HCT116 (cell line): ENCODE results near the gene RAET1G. TPM values are rescaled to one million over a fixed set of nuclear protein-coding genes. Genes with fewer than 3 reads are reported as not detected.

ENCODE experiments used
- ATAC-seq: fragments of 200-7000 bp; cut with Tn5 transposase; 2 replicates; pipeline ENCODE4 v1.9.1; 2020; ENCODE audit warnings: mild to moderate bottlenecking, moderate library complexity
- BruUV-seq: library from RNA; stranded (reverse); fragments of 400-500 nt; replicated peaks from 2 replicates; lab custom pipeline; 2021; lab: Mats Ljungman, UMichigan
- CTCF ChIA-PET: fragments of 300-600 bp; sonication (Branson Sonifier 250); formaldehyde crosslinking; loops from one replicate; lab custom pipeline; 2021; ENCODE audit warnings: antibody characterized with exemption; lab: Charles Lee
- POLR2A ChIA-PET: fragments of 300-600, 350-600 bp; sonication (Branson Sonifier 250); formaldehyde crosslinking; loops from one replicate; lab custom pipeline; 2021; ENCODE audit warnings: antibody characterized with exemption; lab: Charles Lee
- RAD21 ChIA-PET, 2 experiments: fragments of 300-600 bp; sonication (Branson Sonifier 250); formaldehyde crosslinking; loops; one replicate each; lab custom pipeline; 2023; ENCODE audit warnings: low total read pairs in 2 of 2; ENCODE audit not compliant: uncharacterized antibody in 2 of 2, unreplicated experiment in 2 of 2, low non-redundant PET in 1 of 2; lab: Charles Lee
- DNase-seq: peaks from one replicate; pipeline ENCODE4 v3.0.0-alpha.2; 2010; ENCODE audit warnings: low read depth, low spot score
- H2AFZ ChIP-seq: fragments of 200-600 bp; shearing (Covaris generic), sonication (generic); 2 replicates; pipeline ENCODE4 v1.6.1; 2017; ENCODE audit warnings: low read depth, mixed run types, mixed read lengths, antibody characterized with exemption, low read length; ENCODE audit not compliant: poor library complexity, severe bottlenecking
- H3K27ac ChIP-seq: 2 replicates; pipeline ENCODE4 v1.5.1; 2012; ENCODE audit warnings: low read depth, low read length
- H3K27me3 ChIP-seq: fragments of 200-600 bp; sonication (generic); 2 replicates; pipeline ENCODE4 v1.6.1; 2016; ENCODE audit warnings: mixed run types, low read length, mixed read lengths; ENCODE audit not compliant: insufficient read depth
- H3K36me3 ChIP-seq, 2 experiments: fragments of 200-500 bp in 1 of 2; fragments of 200-600 bp in 1 of 2; sonication (Bioruptor generic) in 1 of 2; sonication (generic) in 1 of 2; 2 replicates each; pipeline versions ENCODE4 v1.5.1 to v1.6.1; 2014 to 2016; ENCODE audit warnings: low read length in 2 of 2, inconsistent platforms in 1 of 2, mixed read lengths in 1 of 2, mixed run types in 1 of 2; ENCODE audit not compliant: insufficient read depth in 2 of 2, control insufficient read depth in 1 of 2
- H3K4me1 ChIP-seq, 2 experiments: fragments of 200-600 bp in 1 of 2; sonication (generic) in 1 of 2; 2 replicates each; pipeline versions ENCODE4 v1.5.1 to v1.6.1; 2012 to 2017; ENCODE audit warnings: low read length in 2 of 2, inconsistent platforms in 1 of 2, mild to moderate bottlenecking in 1 of 2, mixed read lengths in 1 of 2, mixed run types in 1 of 2, moderate library complexity in 1 of 2; ENCODE audit not compliant: insufficient read depth in 2 of 2, control insufficient read depth in 1 of 2
- H3K4me2 ChIP-seq: fragments of 200-600 bp; sonication (generic); 2 replicates; pipeline ENCODE4 v1.6.1; 2017; ENCODE audit warnings: mixed run types, low read length, mixed read lengths
- H3K4me3 ChIP-seq, 2 experiments: fragments of 200-600 bp in 1 of 2; sonication (generic) in 1 of 2; replicated peaks in 1 of 2; 2 replicates each; pipeline ENCODE4 v1.5.1; 2011 to 2016; ENCODE audit warnings: low read length in 2 of 2, control low read depth in 1 of 2, low read depth in 1 of 2, mild to moderate bottlenecking in 1 of 2, mixed read lengths in 1 of 2, mixed run types in 1 of 2
- H3K79me2 ChIP-seq: fragments of 200-600 bp; sonication (generic); 2 replicates; pipeline ENCODE4 v1.6.1; 2017; ENCODE audit warnings: mild to moderate bottlenecking, mixed run types, low read length, moderate library complexity, mixed read lengths; ENCODE audit not compliant: insufficient read depth
- H3K9ac ChIP-seq: fragments of 200-600 bp; sonication (generic); 2 replicates; pipeline ENCODE4 v1.6.1; 2016; ENCODE audit warnings: low read length, mixed read lengths
- H3K9me2 ChIP-seq: fragments of 200-600 bp; sonication (generic), shearing (Covaris generic); 2 replicates; pipeline ENCODE4 v1.6.1; 2017; ENCODE audit warnings: mixed run types, mild to moderate bottlenecking, moderate library complexity; ENCODE audit not compliant: insufficient read depth
- H3K9me3 ChIP-seq, 2 experiments: fragments of 200-500 bp in 1 of 2; fragments of 200-600 bp in 1 of 2; sonication (Bioruptor generic) in 1 of 2; sonication (generic) in 1 of 2; 2 replicates each; pipeline ENCODE4 v1.6.1; 2014 to 2017; ENCODE audit warnings: low read length in 2 of 2, mixed read lengths in 2 of 2, inconsistent platforms in 1 of 2, low read depth in 1 of 2, mild to moderate bottlenecking in 1 of 2, mixed run types in 1 of 2, moderate library complexity in 1 of 2; ENCODE audit not compliant: control insufficient read depth in 1 of 2, insufficient read depth in 1 of 2
- H4K20me1 ChIP-seq: fragments of 200-600 bp; sonication (generic), shearing (Covaris generic); 2 replicates; pipeline ENCODE4 v1.6.1; 2017; ENCODE audit warnings: mixed run types, mild to moderate bottlenecking, moderate library complexity; ENCODE audit not compliant: insufficient read depth
- CEBPB ChIP-seq: IDR thresholded peaks from 2 replicates; pipeline ENCODE4 v1.6.1; 2012; ENCODE audit warnings: low read depth
- EGR1 ChIP-seq: IDR thresholded peaks from 2 replicates; pipeline ENCODE4 v1.6.1; 2012; ENCODE audit warnings: low read depth
- ELF1 ChIP-seq: IDR thresholded peaks from 2 replicates; pipeline ENCODE4 v1.6.1; 2012; ENCODE audit warnings: low read depth, borderline replicate concordance
- EZH2 ChIP-seq: fragments of 200-600 bp; sonication (generic); IDR thresholded peaks from 2 replicates; pipeline ENCODE4 v1.6.1; 2017; ENCODE audit warnings: antibody characterized with exemption, mixed run types
- EZH2phosphoT487 ChIP-seq: fragments of 200-600 bp; IDR thresholded peaks from 2 replicates; pipeline ENCODE4 v1.6.1; 2018; ENCODE audit warnings: antibody characterized with exemption, borderline replicate concordance
- FOSL1 ChIP-seq: IDR thresholded peaks from 2 replicates; pipeline ENCODE4 v1.6.1; 2012; ENCODE audit warnings: low read depth
- MAX ChIP-seq: IDR thresholded peaks from 2 replicates; pipeline ENCODE4 v1.6.1; 2012
- POLR2A ChIP-seq: IDR thresholded peaks from 2 replicates; pipeline ENCODE4 v1.7.0; 2011; ENCODE audit warnings: borderline replicate concordance; ENCODE audit not compliant: insufficient read depth, insufficient read length; ENCODE audit errors: extremely low read depth
- RAD21 ChIP-seq: IDR thresholded peaks from 2 replicates; pipeline ENCODE4 v1.6.1; 2012; ENCODE audit warnings: low read depth, mild to moderate bottlenecking
- SIN3A ChIP-seq: IDR thresholded peaks from 2 replicates; pipeline ENCODE4 v1.6.1; 2012; ENCODE audit warnings: low read depth
- SP1 ChIP-seq: IDR thresholded peaks from 2 replicates; pipeline ENCODE4 v1.6.1; 2012; ENCODE audit warnings: low read depth
- SRF ChIP-seq: IDR thresholded peaks from 2 replicates; pipeline ENCODE4 v1.6.1; 2012; ENCODE audit warnings: low read depth
- TCF7L2 ChIP-seq: IDR thresholded peaks from 2 replicates; pipeline ENCODE4 v1.7.0; 2011; ENCODE audit warnings: borderline replicate concordance, inconsistent platforms; ENCODE audit not compliant: insufficient read depth, insufficient read length; ENCODE audit errors: extremely low read depth
- YY1 ChIP-seq: IDR thresholded peaks from 2 replicates; pipeline ENCODE4 v1.6.1; 2011; ENCODE audit warnings: low read length, low read depth, moderate library complexity, mild to moderate bottlenecking; ENCODE audit not compliant: insufficient replicate concordance; ENCODE audit errors: extremely low read depth
- ZFX ChIP-seq: fragments of 450-650 bp; IDR thresholded peaks from 2 replicates; pipeline ENCODE4 v1.6.1; 2017
- ZNF274 ChIP-seq: fragments of 200-500 bp; sonication (Bioruptor generic); IDR thresholded peaks from 2 replicates; pipeline ENCODE4 v1.6.1; 2014; ENCODE audit warnings: mild to moderate bottlenecking, low read depth, low read length, inconsistent platforms
- intact Hi-C: fragments of 100-400 bp; cut with micrococcal nuclease; formaldehyde crosslinking; loops from 2 replicates; pipeline ENCODE4 v1.10.0; 2022
- total RNA-seq: library from RNA; stranded (reverse); gene quantifications from one replicate; pipeline ENCODE4 v1.2.1, GENCODE V29; 2021; ENCODE audit not compliant: unreplicated experiment
- TF ChIP-seq, protein P1 (sequence below): IDR thresholded peaks from 2 replicates; pipeline ENCODE4 v1.6.1; 2011; ENCODE audit warnings: mild to moderate bottlenecking, low read length, moderate library complexity; ENCODE audit not compliant: insufficient replicate concordance; ENCODE audit errors: extremely low read depth
- TF ChIP-seq, protein P2 (sequence below): IDR thresholded peaks from 2 replicates; pipeline ENCODE4 v1.6.1; 2012
- TF ChIP-seq, protein P3 (sequence below): IDR thresholded peaks from 2 replicates; pipeline ENCODE4 v1.6.1; 2012; ENCODE audit warnings: low read depth

Gene RAET1G
- total RNA-seq, 1 experiment from 2014 or later = 0.37 TPM

DNA sequence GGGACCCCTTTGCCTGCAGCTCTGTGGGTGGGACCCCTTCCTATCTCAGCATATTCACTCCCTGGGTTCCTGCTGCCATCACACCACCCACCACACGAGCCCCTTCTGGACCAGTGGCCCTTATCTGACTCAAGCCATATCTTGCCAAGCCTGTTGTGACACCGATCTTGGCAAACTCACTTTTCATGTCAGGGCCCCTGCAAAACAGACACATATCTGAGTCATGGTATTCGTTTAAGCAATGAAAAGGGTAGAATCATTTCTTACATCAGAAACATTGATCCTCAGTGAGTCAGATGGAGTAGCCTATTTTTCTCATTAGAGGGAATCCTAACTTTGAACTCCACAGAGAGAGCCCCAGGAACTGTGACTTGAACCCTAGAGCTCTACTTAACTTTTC is 35.6 kb downstream of the RAET1G start (continued):
- TF ChIP-seq, protein P1, sequence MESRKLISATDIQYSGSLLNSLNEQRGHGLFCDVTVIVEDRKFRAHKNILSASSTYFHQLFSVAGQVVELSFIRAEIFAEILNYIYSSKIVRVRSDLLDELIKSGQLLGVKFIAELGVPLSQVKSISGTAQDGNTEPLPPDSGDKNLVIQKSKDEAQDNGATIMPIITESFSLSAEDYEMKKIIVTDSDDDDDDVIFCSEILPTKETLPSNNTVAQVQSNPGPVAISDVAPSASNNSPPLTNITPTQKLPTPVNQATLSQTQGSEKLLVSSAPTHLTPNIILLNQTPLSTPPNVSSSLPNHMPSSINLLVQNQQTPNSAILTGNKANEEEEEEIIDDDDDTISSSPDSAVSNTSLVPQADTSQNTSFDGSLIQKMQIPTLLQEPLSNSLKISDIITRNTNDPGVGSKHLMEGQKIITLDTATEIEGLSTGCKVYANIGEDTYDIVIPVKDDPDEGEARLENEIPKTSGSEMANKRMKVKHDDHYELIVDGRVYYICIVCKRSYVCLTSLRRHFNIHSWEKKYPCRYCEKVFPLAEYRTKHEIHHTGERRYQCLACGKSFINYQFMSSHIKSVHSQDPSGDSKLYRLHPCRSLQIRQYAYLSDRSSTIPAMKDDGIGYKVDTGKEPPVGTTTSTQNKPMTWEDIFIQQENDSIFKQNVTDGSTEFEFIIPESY = no peak
- TF ChIP-seq SP1 = peak; percentile 64
- TF ChIP-seq EZH2 = no peak
- TF ChIP-seq ZFX = no peak
- no peak for TF ChIP-seq EGR1
- peak; percentile 86 for TF ChIP-seq CEBPB
- no peak for TF ChIP-seq ELF1
- no peak for TF ChIP-seq MAX
- TF ChIP-seq RAD21 = no peak
- no peak for TF ChIP-seq ZNF274
- no peak for TF ChIP-seq SRF
- TF ChIP-seq, protein P2, sequence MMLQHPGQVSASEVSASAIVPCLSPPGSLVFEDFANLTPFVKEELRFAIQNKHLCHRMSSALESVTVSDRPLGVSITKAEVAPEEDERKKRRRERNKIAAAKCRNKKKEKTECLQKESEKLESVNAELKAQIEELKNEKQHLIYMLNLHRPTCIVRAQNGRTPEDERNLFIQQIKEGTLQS = no peak
- TF ChIP-seq TCF7L2 = no peak
- peak; percentile 83 for TF ChIP-seq FOSL1
- TF ChIP-seq, all 23 proteins: peak for 5

- DNase-seq (no peak), ATAC-seq (no peak)
- Histone ChIP-seq H3K27me3 (no peaks in the 10 kb centered on the region), H3K9ac (no peak overlapping the region), H2AFZ (no peak overlapping the region), H3K9me2 (no peaks in the 10 kb centered on the region), H4K20me1 (no peaks in the 10 kb centered on the region), H3K79me2 (no peaks in the 10 kb centered on the region), H3K4me1 (peaks cover 7 to 27% of the 10 kb centered on the region in 2 experiments), H3K36me3 (no peaks in the 10 kb centered on the region), H3K27ac (no peak overlapping the region), H3K4me2 (no peak overlapping the region), H3K9me3 (no peaks in the 10 kb centered on the region), H3K4me3 (no peak overlapping the region)
- intact Hi-C loops = no loop called here
- CTCF ChIA-PET = interaction anchor here (1.1 to 1.4 kb wide), 2 partner anchors 11 to 28 kb away, joined by 3 read pairs; no protein-coding TSS in a partner anchor
- RAD21 ChIA-PET = no interaction called here
- POLR2A ChIA-PET = interaction anchor here (0.6 to 1.2 kb wide), 2 partner anchors 9 to 16 kb away, joined by 3 read pairs; no protein-coding TSS in a partner anchor
- BruUV-seq = no TSS peak
- no peak for TF ChIP-seq ZNF274
- TF ChIP-seq SIN3A = no peak
- no peak for TF ChIP-seq CEBPB
- TF ChIP-seq, protein P2 = no peak
- TF ChIP-seq EZH2phosphoT487 = no peak
- no peak for TF ChIP-seq EZH2
- TF ChIP-seq, protein P3, sequence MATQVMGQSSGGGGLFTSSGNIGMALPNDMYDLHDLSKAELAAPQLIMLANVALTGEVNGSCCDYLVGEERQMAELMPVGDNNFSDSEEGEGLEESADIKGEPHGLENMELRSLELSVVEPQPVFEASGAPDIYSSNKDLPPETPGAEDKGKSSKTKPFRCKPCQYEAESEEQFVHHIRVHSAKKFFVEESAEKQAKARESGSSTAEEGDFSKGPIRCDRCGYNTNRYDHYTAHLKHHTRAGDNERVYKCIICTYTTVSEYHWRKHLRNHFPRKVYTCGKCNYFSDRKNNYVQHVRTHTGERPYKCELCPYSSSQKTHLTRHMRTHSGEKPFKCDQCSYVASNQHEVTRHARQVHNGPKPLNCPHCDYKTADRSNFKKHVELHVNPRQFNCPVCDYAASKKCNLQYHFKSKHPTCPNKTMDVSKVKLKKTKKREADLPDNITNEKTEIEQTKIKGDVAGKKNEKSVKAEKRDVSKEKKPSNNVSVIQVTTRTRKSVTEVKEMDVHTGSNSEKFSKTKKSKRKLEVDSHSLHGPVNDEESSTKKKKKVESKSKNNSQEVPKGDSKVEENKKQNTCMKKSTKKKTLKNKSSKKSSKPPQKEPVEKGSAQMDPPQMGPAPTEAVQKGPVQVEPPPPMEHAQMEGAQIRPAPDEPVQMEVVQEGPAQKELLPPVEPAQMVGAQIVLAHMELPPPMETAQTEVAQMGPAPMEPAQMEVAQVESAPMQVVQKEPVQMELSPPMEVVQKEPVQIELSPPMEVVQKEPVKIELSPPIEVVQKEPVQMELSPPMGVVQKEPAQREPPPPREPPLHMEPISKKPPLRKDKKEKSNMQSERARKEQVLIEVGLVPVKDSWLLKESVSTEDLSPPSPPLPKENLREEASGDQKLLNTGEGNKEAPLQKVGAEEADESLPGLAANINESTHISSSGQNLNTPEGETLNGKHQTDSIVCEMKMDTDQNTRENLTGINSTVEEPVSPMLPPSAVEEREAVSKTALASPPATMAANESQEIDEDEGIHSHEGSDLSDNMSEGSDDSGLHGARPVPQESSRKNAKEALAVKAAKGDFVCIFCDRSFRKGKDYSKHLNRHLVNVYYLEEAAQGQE = no peak
- TF ChIP-seq SRF = no peak
- no peak for TF ChIP-seq YY1
- TF ChIP-seq POLR2A = no peak
Measured at GRCh38 chr6:149885888-149886287, 37.0 kb downstream of the RAET1G start.
